ENCODE measurements around the gene CC2D2B. TPM values are rescaled to one million over a fixed set of nuclear protein-coding genes. Genes with fewer than 3 reads are reported as not detected.

CC2D2B gene
- total and polyA plus RNA-seq, 2 of the 8 experiments (the other 6 are each of a cell fraction or from before 2014, with no cell fraction given): 0.09 to 0.71 TPM

GRCh38 chr10:96075977-96076376 lies 168.2 kb downstream of the CC2D2B start:
- no peak overlapping the region for H2BK12ac ChIP-seq (ENCODE audit: low read depth, low read length)
- H3K9ac ChIP-seq (replicated peaks in 1 of 4; ENCODE audit: extremely low read depth in 1 of 4, low read depth in 3 of 4, low read length in 3 of 4): no peak overlapping the region
- ChIA-PET CTCF (ENCODE audit: partially characterized antibody) (interaction anchor here (1.1 to 2.3 kb wide), 3 partner anchors 12 to 211 kb away, joined by 3 to 7 read pairs (median 7); no protein-coding TSS in a partner anchor), POLR2A (ENCODE audit: partially characterized antibody) (interaction anchor here (3.5 kb wide), 1 partner anchor 54 kb away, joined by 14 read pairs; the partner anchor contains the start of gene ZNF518A)
- H2AK5ac ChIP-seq (ENCODE audit: low read depth, low read length): 0 out of 2 replicates have a peak overlapping the region, but pooled peaks have one; percentile 46
- no peaks in the 10 kb centered on the region for H3K23me2 ChIP-seq (ENCODE audit: low read depth, low read length)
- H2AFZ ChIP-seq (ENCODE audit: low read length): peak overlapping the region; percentile 70
- H2BK120ac ChIP-seq (replicated peaks; ENCODE audit: low read depth, low read length): no peak overlapping the region
- no peak overlapping the region for H3K18ac ChIP-seq (ENCODE audit: extremely low read depth, low read length)
- H3K27me3 ChIP-seq (replicated peaks in 1 of 4; ENCODE audit: control insufficient read depth in 3 of 4, extremely low read depth in 1 of 4, insufficient read depth in 3 of 4, low read length in 3 of 4): no peaks in the 10 kb centered on the region
- H3K36me3 ChIP-seq (ENCODE audit: control insufficient read depth in 2 of 4, insufficient read depth in 4 of 4, low read length in 3 of 4): no peaks in the 10 kb centered on the region
- no peak overlapping the region for H4K91ac ChIP-seq (replicated peaks; ENCODE audit: insufficient read length, low read length)
- no peak overlapping the region for H3K56ac ChIP-seq (replicated peaks; ENCODE audit: insufficient read length, low read depth, low read length)
- H3K79me2 ChIP-seq (ENCODE audit: control insufficient read depth in 1 of 2, insufficient read depth in 2 of 2, low read length in 2 of 2): no peaks in the 10 kb centered on the region
- H4K5ac ChIP-seq (ENCODE audit: insufficient read length, low read depth, low read length): no peak overlapping the region
- H3K9me3 ChIP-seq (ENCODE audit: insufficient read depth in 2 of 2, low read depth in 1 of 2, low read length in 1 of 2): no peaks in the 10 kb centered on the region
- H3K27ac ChIP-seq (ENCODE audit: low read depth, low read length): no peak overlapping the region
- no peaks in the 10 kb centered on the region for H4K20me1 ChIP-seq (replicated peaks in 1 of 2; ENCODE audit: control insufficient read depth in 1 of 2, insufficient read depth in 2 of 2, low read length in 2 of 2)
- WGBS, 2 experiments (ENCODE audit: extremely low coverage in 1 of 2, insufficient coverage in 1 of 2, insufficient read length in 1 of 2, insufficient replicate concordance in 2 of 2, low coverage in 1 of 2, low lambda C conversion rate in 2 of 2, missing lambda C conversion rate in 1 of 2): 87% methylated on average over 2 of the region's 2 CpGs; no CpG with 5 or more reads in 1 of the 2 experiments
- no peak overlapping the region for H3K4me2 ChIP-seq (ENCODE audit: insufficient read depth in 1 of 2, low read depth in 2 of 2, low read length in 2 of 2)
- H2BK5ac ChIP-seq (ENCODE audit: low read depth, low read length): no peak overlapping the region
- H3K23ac ChIP-seq (ENCODE audit: insufficient read length): no peak overlapping the region
- DNase-seq (ENCODE audit: low read depth in 1 of 2, low spot score in 2 of 2): no peak
- H3K4me3 ChIP-seq (ENCODE audit: extremely low read depth in 1 of 4, insufficient read depth in 2 of 4, low read depth in 3 of 4, low read length in 4 of 4): no peak overlapping the region
- H3K79me1 ChIP-seq (ENCODE audit: low read depth, low read length): no peaks in the 10 kb centered on the region
- no peak overlapping the region for H3K14ac ChIP-seq (ENCODE audit: insufficient read length)
- FAIRE-seq: no peak
- no peak overlapping the region for H3K4ac ChIP-seq (replicated peaks; ENCODE audit: insufficient read length, low read depth, low read length)
- H4K8ac ChIP-seq (ENCODE audit: extremely low read depth, insufficient read depth, low read length): no peak overlapping the region
- H3K4me1 ChIP-seq (replicated peaks in 1 of 4; ENCODE audit: control insufficient read depth in 3 of 4, insufficient read depth in 4 of 4, low read length in 3 of 4): peaks cover 0 to 4% (median 0%) of the 10 kb centered on the region in 4 experiments; a peak in 2 of 7 replicates
- TF ChIP-seq JUND (IDR thresholded peaks at IDR 0.05; ENCODE audit: low read length): no peak
- no peak for TF ChIP-seq CHD2 (IDR thresholded peaks at IDR 0.05; ENCODE audit: low read length)
- TF ChIP-seq BACH1 (IDR thresholded peaks at IDR 0.05; ENCODE audit: low read length): no peak
- no peak for TF ChIP-seq YY1 (IDR thresholded peaks at IDR 0.05; ENCODE audit: low read depth, low read length)
- no peak for TF ChIP-seq SAP30 (IDR thresholded peaks at IDR 0.05; ENCODE audit: insufficient read depth, insufficient replicate concordance, low read length)
- TF ChIP-seq JUN (IDR thresholded peaks at IDR 0.05; ENCODE audit: low read depth, low read length): no peak
- TF ChIP-seq EZH2 (IDR thresholded peaks at IDR 0.05; ENCODE audit: low read depth, low read length, severe bottlenecking): no peak
- no peak for TF ChIP-seq BCL11A (IDR thresholded peaks at IDR 0.05; ENCODE audit: low read depth in 2 of 2, low read length in 2 of 2)
- no peak for TF ChIP-seq FOSL1 (IDR thresholded peaks at IDR 0.05; ENCODE audit: insufficient read depth, low read depth, low read length)
- TF ChIP-seq RNF2 (IDR thresholded peaks at IDR 0.05; ENCODE audit: borderline replicate concordance, low read depth, low read length, missing control alignments, poor library complexity, severe bottlenecking): no peak
- TF ChIP-seq HDAC2 (IDR thresholded peaks at IDR 0.05; ENCODE audit: borderline replicate concordance in 1 of 2, low read depth in 2 of 2, low read length in 2 of 2): no peak
- no peak for TF ChIP-seq TAF1 (IDR thresholded peaks at IDR 0.05; ENCODE audit: low read depth, low read length)
- no peak for TF ChIP-seq KDM1A (IDR thresholded peaks at IDR 0.05; ENCODE audit: borderline replicate concordance, low read length)
- no peak for TF ChIP-seq TCF12 (IDR thresholded peaks at IDR 0.05; ENCODE audit: low read depth, low read length)
- H2BK15ac ChIP-seq (ENCODE audit: low read length): no peak overlapping the region
- H2BK20ac ChIP-seq (ENCODE audit: low read length): no peak overlapping the region

Measured in H1 (cell line).